Activated CD8-positive, alpha-beta memory T cell treated with anti-CD3 and anti-CD28 coated beads for 4 hours (primary cell): ENCODE results near the gene SSC4D.
"Not testable (repeated sequence)": the region's sequence is repeated elsewhere in the genome, so short reads cannot be mapped to it uniquely, and the experiment has no call there.

Source experiments
- DNase-seq, 2 donors: peaks; one replicate each; pipeline ENCODE4 v3.0.0-alpha.2; 2020; ENCODE audit warnings: low read depth in 2 of 2

Gene SSC4D

GRCh38 chr7:76383089-76383944 is 26.2 kb downstream of the SSC4D start:
- no peak for DNase-seq

GRCh38 chr7:76381814-76382213 is 27.7 kb downstream of the SSC4D start:
- DNase-seq: no peak

- no peak for DNase-seq
Measured at GRCh38 chr7:76380623-76380966, 28.9 kb downstream of the SSC4D start.

- no peak for DNase-seq
Measured at GRCh38 chr7:76377186-76377918, 32.1 kb downstream of the SSC4D start.

- no peak for DNase-seq
Measured at GRCh38 chr7:76375251-76375650, 34.2 kb downstream of the SSC4D start.

GRCh38 chr7:76372984-76373833 is 36.3 kb downstream of the SSC4D start:
- no peak for DNase-seq

- no peak for DNase-seq
Measured at GRCh38 chr7:76371396-76371795, 38.1 kb downstream of the SSC4D start.

GRCh38 chr7:76369018-76369417 is 40.5 kb downstream of the SSC4D start:
- DNase-seq: no peak

- no peak for DNase-seq
Measured at GRCh38 chr7:76368190-76368589, 41.3 kb downstream of the SSC4D start.

- DNase-seq: no peak
Measured at GRCh38 chr7:76364198-76364584, 45.3 kb downstream of the SSC4D start.

- not testable (repeated sequence) for DNase-seq
Measured at GRCh38 chr7:76363754-76364153, 45.7 kb downstream of the SSC4D start.

GRCh38 chr7:76359978-76360638 is 49.4 kb downstream of the SSC4D start:
- DNase-seq: no peak

- DNase-seq: peak; percentile 92 to 93
Measured at GRCh38 chr7:76359111-76359977, 50.2 kb downstream of the SSC4D start.

- DNase-seq: peak; percentile 74 to 79
Measured at GRCh38 chr7:76358481-76359110, 50.9 kb downstream of the SSC4D start, which contains the start of gene YWHAG. Gene YWHAG, minus strand, starts transcription at chr7:76358991. Its CDS starts 183 bp downstream, at chr7:76358808.

GRCh38 chr7:76358011-76358480 is 51.5 kb downstream of the SSC4D start:
- peak; percentile 24 to 36 for DNase-seq

GRCh38 chr7:76357475-76358010 is 52.0 kb downstream of the SSC4D start:
- no peak for DNase-seq

GRCh38 chr7:76356823-76357222 is 52.7 kb downstream of the SSC4D start:
- no peak for DNase-seq

- DNase-seq: no peak
Measured at GRCh38 chr7:76356115-76356514, 53.4 kb downstream of the SSC4D start.

- no peak for DNase-seq
Measured at GRCh38 chr7:76354981-76355730, 54.3 kb downstream of the SSC4D start.
